HG03469 (cell line): ENCODE measurements around the gene NKAIN4.

ENCODE experiments used
- ATAC-seq: cut with Tn5 transposase; IDR thresholded peaks from one replicate; pipeline ENCODE4 v1.9.1; 2021; ENCODE audit warnings: mild to moderate bottlenecking, moderate library complexity, moderate number of reproducible peaks; ENCODE audit not compliant: unreplicated experiment

The NKAIN4 gene

GRCh38 chr20:63254232-63254605, at the start of gene NKAIN4:
TSS of gene NKAIN4 (minus strand) at chr20:63254463. CDS start at chr20:63254450, 13 bp downstream.
- no peak for ATAC-seq

DNA sequence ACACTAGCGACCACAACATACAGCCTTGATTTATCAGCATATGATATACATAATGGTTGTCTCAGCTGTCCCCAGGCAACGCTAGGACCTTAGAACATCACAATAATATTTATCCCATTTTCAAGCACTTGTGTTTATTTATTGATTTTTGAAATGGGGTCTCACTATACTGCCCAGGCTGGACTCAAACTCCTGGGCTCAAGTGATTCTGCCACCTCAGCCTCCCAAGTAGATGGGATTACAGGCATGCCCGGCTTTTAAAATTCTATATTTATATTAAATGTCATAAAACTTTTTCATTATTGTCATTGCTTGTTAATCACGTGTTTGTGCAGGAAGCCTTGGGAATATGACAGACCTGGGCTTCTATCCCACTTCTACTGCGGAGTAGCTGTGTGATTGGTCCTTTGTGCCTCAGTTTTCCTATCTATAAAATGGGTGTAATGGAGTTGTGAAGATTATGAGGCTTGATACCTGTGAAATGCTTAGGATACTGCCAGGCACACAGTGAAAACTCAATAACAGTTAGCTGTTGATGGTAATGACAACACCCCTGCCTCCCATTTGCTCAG, 48.9 kb upstream of the NKAIN4 start:
- ATAC-seq: no peak

DNA sequence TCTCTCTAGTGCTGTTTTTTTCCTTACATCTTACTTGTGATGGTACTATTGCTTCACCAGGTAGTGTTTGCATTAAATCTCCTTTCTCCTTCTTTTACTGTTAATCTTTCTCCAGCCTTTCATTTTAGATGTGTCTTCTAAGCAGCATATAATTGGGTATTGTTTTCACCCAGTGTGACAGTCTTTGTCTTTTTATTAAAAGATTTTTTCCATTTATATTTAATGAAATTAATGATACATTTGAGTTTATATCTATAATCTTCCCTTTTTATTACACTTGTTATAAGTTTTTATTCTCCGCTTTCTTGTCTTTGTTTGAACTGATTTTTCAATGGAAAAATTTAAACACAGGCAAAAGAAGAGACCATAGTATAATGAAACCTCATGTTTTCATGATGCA, 47.4 kb upstream of the NKAIN4 start:
- ATAC-seq: no peak

GRCh38 chr20:63298731-63299312, 44.6 kb upstream of the NKAIN4 start:
- no peak for ATAC-seq

GRCh38 chr20:63297796-63298572, 43.7 kb upstream of the NKAIN4 start:
- ATAC-seq: no peak

GRCh38 chr20:63297371-63297781, 43.1 kb upstream of the NKAIN4 start:
- no peak for ATAC-seq

- no peak for ATAC-seq
Observed at GRCh38 chr20:63296531-63297299, 42.5 kb upstream of the NKAIN4 start.

GRCh38 chr20:63295846-63296245, 41.6 kb upstream of the NKAIN4 start:
- ATAC-seq: no peak

DNA sequence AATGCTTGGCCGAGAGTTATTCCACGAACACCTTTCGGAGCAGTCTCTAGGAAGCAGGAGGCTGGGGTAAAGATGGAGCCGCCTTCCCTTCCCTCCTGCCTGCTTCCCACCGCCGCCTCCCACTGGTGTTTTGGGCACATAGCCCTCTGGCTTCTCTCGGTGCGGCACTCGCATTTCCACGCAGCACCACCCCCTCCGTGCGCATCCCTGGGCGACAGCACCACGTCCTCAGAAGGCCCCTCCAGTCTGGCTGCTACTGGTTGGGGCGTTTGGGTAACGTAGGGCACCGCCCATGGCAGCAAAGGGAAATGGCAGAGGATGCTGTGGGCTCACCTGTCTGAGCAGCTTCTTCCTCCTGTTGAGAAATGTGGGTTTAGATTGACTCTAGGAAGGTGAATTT, 41.2 kb upstream of the NKAIN4 start:
- ATAC-seq: no peak

- no peak for ATAC-seq
Observed at GRCh38 chr20:63295018-63295417, 40.8 kb upstream of the NKAIN4 start.

DNA sequence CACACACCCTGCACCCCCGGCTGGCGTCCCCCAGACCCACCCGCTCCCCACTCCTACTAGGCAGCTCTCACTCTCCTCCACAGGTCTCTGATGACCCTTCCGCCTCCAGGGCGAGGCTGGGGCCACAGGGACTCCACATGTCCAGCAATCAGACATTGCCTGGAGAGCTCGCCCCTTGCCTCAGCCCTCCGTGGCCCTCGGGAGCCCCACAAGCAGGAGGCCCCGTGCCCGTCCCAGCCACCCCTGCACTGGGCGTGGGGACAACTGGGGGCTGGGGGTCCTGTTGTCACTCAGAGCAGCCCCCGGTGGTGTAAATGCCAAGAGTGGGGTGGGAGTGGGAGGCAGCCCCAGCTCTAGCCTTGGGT, 40.3 kb upstream of the NKAIN4 start:
- no peak for ATAC-seq

DNA sequence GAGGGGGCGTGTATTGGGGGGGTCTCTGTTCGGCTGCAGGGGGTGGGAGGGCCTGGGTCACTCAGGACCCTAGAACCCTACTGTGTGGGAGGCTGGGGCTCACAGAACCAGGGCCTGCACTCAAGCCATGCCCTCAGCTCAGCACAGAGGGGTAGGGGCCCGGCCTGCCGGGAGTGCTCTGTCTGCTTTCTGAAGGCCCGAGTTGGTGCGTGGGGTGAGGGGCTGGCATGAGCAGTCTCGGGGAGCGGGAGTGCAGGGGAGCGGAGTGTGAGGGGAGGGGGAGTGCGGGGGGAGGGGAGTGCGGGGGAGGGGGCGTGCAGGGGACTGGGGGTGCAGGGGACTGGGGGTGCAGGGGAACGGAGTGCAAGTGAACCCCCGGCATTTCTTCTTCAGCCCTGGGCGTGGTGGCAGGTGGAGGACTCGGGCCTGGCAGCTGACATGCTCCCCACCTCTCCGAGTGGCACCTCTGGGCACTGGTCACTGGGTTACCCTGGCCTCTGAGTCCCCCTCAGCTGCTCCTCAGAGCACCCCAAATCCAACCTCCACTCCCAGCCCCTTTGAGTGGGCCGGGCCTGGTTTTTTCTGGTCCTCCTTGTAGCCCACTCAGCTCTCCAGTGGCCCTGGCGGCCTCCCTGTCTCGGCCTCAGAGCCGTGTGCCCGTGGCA, 39.7 kb upstream of the NKAIN4 start:
- no peak for ATAC-seq

DNA sequence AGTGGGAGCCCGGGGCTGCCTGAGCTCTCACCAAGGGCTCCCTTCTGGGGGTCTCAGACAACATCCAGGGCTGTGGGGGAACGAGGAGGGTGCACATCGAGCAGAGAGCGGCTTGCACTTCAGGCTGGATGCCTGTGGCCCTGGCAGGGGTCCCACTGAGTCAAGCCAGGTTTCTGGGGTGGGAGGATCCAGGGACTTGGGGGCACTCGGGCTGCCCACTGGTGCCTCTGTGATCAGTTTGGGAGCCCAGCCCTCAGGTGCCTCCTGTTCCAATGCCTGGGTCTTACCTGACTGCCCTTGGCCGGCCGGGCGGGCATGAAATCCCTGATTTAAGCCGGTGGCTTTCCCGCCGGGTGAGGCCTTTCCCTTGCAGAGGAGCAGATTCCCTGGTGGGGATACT, 39.2 kb upstream of the NKAIN4 start:
- ATAC-seq: no peak

- no peak for ATAC-seq
Observed at GRCh38 chr20:63292904-63293303, 38.6 kb upstream of the NKAIN4 start, which contains the start of gene COL20A1. TSS of gene COL20A1 (plus strand) at chr20:63293186. CDS start at chr20:63295108, 1,922 bp downstream.

DNA sequence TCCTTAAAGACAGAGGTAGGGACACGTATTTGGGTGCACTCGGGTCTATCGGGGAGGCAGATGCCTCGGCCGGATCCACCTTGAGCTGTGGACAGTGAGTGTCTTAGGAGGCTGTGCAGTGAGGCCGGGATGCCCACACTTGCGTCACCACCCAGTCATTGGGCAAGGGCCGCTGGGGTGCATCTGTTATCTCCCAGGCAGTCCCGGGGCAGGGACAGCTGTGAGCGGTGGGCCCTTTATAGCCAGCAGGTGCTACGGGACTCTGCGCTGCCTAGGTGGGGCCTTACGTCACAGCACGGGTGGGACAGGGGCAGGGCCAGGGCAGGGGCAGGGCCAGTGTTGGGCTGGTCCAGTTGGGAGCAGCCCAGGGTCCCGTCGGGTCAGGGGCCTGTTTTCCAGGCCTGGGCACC, 38.0 kb upstream of the NKAIN4 start:
- no peak for ATAC-seq

GRCh38 chr20:63291811-63292210, 37.5 kb upstream of the NKAIN4 start:
- no peak for ATAC-seq

DNA sequence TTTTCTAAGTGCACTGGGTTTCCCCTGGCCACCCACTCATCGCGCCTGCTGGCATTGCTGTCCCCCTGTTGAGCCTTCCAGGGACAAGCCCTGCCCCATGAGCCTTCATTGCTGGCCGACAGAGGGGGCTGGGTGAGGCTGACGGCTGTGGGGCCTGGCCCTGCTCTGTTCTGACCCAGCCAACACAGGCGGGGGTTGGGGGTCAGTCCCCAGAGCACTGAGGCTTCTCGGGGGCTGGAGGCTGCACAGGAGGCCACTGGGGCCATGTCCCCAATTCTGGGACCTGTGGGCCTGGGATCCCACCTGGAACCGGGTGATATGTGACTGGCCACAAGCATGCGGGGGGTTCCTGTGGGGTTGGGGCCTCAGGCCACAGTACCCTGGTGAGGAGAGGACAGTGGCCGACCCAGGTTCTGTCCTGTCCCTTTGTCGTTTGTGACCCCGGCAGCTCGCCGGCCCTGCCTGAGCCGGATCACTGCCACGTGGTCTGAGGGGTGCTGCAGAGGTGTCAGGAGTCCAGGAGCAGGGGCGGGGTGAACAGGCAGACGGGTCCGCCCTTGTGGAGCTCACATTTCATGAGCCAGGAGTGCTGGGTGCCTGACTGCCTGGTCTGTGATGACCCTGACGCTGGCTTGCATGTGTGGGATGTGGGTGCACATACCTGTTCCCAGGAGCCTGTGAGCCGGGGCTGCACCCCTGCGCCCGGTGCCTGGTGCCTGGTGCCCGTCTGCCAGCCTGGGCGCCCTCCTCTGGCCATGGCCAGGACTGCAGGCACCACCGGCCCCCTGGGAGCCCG, 36.6 kb upstream of the NKAIN4 start:
- no peak for ATAC-seq

DNA sequence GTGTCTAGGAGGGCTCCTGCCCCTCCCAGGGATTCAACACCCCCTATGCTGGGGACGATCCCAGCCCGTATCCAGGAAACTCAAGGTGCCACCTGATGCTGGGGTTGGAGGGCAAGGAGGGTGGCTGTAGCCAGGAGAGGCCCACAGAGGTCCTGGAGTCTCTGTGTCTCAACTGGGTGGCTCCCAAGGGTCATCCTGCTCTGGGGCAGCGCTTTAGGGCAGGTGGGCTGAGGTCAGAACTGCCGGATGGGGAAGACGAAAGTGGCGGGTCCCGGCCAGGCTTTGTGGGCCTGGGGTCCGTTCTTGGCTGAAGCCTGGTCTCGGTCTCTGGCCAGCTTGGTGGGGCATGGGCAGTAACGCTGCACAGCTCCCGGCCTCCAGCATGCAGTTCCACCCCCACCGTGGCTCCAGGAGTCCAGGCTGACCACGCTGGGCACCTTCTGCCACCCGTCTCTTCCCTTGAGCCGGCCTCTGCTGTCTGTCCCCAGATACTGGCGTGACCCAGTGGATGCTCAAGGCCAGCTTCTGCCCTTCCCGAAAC, 35.9 kb upstream of the NKAIN4 start:
- no peak for ATAC-seq

DNA sequence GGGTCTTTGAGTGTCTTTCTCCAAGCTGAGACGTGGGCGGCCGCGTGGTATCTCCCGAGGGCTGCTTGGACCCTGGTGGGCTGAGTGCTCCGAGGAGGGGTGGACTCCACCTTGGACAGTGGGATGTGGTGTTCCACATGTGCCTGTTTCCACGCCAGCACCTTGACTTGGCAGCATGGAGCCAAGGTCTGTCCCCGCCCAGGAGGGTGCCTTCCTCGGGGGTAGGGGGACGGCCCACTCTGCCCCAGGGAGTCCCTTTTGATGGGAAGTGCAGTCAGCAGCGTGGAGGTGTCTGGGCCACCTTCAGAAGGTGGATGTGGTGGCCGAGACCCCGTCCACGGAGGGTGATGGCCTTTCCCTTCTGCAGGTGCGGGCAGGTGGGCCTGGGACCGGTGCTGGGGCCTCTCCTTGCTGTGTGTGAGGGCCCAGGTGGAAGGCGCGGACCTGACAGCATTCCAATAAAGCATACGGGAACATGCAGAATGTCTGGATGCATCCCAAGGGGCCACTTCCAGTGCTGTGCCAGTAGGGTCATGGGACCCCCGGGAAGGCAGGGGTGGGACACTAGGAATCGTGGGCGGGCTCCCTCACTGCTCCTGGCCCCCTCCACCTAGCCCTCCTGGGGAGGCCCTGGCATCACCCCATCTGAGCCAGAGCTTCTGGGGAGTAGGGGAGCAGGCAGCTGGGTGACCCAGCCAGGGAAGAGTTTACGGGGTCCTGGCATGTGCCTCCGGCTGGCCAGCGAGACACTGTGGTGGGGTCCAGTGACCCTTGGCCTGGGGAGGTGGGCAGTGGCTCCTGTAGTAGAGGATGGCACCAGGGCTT, 35.3 kb upstream of the NKAIN4 start:
- no peak for ATAC-seq
